ENCODE data around the gene MLANA.

GRCh38 chr9:5886114-5886939 is 4.4 kb upstream of the MLANA start:
- TF ChIP-seq, protein P1, sequence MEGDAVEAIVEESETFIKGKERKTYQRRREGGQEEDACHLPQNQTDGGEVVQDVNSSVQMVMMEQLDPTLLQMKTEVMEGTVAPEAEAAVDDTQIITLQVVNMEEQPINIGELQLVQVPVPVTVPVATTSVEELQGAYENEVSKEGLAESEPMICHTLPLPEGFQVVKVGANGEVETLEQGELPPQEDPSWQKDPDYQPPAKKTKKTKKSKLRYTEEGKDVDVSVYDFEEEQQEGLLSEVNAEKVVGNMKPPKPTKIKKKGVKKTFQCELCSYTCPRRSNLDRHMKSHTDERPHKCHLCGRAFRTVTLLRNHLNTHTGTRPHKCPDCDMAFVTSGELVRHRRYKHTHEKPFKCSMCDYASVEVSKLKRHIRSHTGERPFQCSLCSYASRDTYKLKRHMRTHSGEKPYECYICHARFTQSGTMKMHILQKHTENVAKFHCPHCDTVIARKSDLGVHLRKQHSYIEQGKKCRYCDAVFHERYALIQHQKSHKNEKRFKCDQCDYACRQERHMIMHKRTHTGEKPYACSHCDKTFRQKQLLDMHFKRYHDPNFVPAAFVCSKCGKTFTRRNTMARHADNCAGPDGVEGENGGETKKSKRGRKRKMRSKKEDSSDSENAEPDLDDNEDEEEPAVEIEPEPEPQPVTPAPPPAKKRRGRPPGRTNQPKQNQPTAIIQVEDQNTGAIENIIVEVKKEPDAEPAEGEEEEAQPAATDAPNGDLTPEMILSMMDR (IDR thresholded peaks at IDR 0.05), result peak; percentile 78 to 86 (median 81)
- TF ChIP-seq POLR2A (IDR thresholded peaks at IDR 0.05), result no peak
